ENCODE results near the gene FNDC10.

GRCh38 chr1:1582585-1583346 is 17.2 kb downstream of the FNDC10 start:
- TF ChIP-seq POLR2A (IDR thresholded peaks at IDR 0.05) (no peak), POLR2AphosphoS5 (IDR thresholded peaks at IDR 0.05) (no peak)
- TF ChIP-seq, protein P1, sequence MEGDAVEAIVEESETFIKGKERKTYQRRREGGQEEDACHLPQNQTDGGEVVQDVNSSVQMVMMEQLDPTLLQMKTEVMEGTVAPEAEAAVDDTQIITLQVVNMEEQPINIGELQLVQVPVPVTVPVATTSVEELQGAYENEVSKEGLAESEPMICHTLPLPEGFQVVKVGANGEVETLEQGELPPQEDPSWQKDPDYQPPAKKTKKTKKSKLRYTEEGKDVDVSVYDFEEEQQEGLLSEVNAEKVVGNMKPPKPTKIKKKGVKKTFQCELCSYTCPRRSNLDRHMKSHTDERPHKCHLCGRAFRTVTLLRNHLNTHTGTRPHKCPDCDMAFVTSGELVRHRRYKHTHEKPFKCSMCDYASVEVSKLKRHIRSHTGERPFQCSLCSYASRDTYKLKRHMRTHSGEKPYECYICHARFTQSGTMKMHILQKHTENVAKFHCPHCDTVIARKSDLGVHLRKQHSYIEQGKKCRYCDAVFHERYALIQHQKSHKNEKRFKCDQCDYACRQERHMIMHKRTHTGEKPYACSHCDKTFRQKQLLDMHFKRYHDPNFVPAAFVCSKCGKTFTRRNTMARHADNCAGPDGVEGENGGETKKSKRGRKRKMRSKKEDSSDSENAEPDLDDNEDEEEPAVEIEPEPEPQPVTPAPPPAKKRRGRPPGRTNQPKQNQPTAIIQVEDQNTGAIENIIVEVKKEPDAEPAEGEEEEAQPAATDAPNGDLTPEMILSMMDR (IDR thresholded peaks at IDR 0.05): no peak

Data from suprapubic skin (tissue), 4 donors.